Endothelial cell of umbilical vein (primary cell): ENCODE results near the gene OLFM1.

Experiments
- FOS ChIP-seq: IDR thresholded peaks from 2 replicates; pipeline ENCODE4 v1.6.1; 2011; ENCODE audit warnings: mild to moderate bottlenecking, low read length, moderate library complexity, borderline replicate concordance; ENCODE audit not compliant: insufficient read depth
- MAX ChIP-seq: IDR thresholded peaks from 2 replicates; pipeline ENCODE4 v1.6.1; 2011; ENCODE audit not compliant: insufficient read depth, insufficient read length
- POLR2AphosphoS5 ChIP-seq: IDR thresholded peaks from 2 replicates; pipeline ENCODE4 v1.6.1; 2012; ENCODE audit warnings: low read depth, mild to moderate bottlenecking, control low read depth, low read length, moderate library complexity; ENCODE audit not compliant: insufficient read depth

- no peak for TF ChIP-seq MAX
- no peak for TF ChIP-seq FOS
- no peak for TF ChIP-seq POLR2AphosphoS5
Observed at GRCh38 chr9:135056541-135056940, 30.9 kb upstream of the OLFM1 start.
